Loucy (cell line): ENCODE data around the gene FOXN4.

Experiments used
- EZH2phosphoT487 ChIP-seq: fragments of 200-600 bp; IDR thresholded peaks from 2 replicates; pipeline ENCODE4 v1.6.1; 2018; ENCODE audit warnings: antibody characterized with exemption, mild to moderate bottlenecking, moderate library complexity, borderline replicate concordance
- TF ChIP-seq, protein P1 (sequence below): fragments of 200-600 bp; sonication (generic); conservative IDR thresholded peaks from 2 replicates; pipeline ENCODE4 v1.5.1; 2014; ENCODE audit warnings: mild to moderate bottlenecking, antibody characterized with exemption, low read length

DNA sequence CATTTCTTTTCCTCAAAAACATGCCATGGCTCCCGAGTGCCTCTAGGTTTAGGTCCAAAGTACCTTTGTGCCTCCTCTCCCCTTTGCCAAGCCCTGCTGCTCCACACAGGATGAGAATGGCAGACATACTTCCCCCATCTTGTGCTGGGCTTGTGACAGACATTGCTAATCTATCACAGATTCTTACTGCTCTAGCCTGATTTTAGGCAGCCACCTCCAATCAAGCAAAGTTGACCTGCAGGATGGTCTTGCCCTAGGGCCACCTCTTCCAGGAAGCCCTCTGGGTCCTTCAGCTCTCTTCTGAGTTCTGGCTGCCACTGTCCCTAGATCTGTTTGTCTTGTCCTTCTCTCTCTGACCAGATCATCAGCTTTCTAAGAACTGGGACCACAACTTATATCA lies 20.5 kb downstream of the FOXN4 start:
- TF ChIP-seq EZH2phosphoT487, result no peak
- TF ChIP-seq, protein P1, sequence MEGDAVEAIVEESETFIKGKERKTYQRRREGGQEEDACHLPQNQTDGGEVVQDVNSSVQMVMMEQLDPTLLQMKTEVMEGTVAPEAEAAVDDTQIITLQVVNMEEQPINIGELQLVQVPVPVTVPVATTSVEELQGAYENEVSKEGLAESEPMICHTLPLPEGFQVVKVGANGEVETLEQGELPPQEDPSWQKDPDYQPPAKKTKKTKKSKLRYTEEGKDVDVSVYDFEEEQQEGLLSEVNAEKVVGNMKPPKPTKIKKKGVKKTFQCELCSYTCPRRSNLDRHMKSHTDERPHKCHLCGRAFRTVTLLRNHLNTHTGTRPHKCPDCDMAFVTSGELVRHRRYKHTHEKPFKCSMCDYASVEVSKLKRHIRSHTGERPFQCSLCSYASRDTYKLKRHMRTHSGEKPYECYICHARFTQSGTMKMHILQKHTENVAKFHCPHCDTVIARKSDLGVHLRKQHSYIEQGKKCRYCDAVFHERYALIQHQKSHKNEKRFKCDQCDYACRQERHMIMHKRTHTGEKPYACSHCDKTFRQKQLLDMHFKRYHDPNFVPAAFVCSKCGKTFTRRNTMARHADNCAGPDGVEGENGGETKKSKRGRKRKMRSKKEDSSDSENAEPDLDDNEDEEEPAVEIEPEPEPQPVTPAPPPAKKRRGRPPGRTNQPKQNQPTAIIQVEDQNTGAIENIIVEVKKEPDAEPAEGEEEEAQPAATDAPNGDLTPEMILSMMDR, result no peak
